Naive thymus-derived CD8-positive, alpha-beta T cell (primary cell): ENCODE data around the gene MYL3. TPM values are rescaled to one million over a fixed set of nuclear protein-coding genes. Genes with fewer than 3 reads are reported as not detected.

Experiments
- ATAC-seq, 2 donors: fragments of 150-1000 bp; cut with Tn5 transposase in 1 of 2; sonication (Bioruptor Pico), chemical (Tn5 transposase) in 1 of 2; 1 replicate in 1 of 2; 2 replicates in 1 of 2; pipeline ENCODE4 v1.10.0; 2021; ENCODE audit warnings: mild to moderate bottlenecking in 2 of 2, moderate library complexity in 2 of 2
- POLR2A ChIA-PET: fragments of 350-600 bp; sonication (Branson Sonifier 250); formaldehyde crosslinking; loops from one replicate; lab custom pipeline; 2021; ENCODE audit warnings: antibody characterized with exemption; lab: Charles Lee
- DNase-seq, 10 donors: peaks; one replicate each; pipeline versions ENCODE4 v3.0.0 to v3.0.0-alpha.2; 2020 to 2022
- H3K27ac Mint-ChIP-seq, 10 donors: one replicate each; pipeline ENCODE4 v1.8.0; 2020 to 2022; ENCODE audit warnings: mild to moderate bottlenecking in 10 of 10, mixed read lengths in 10 of 10, moderate library complexity in 4 of 10, inconsistent platforms in 1 of 10
- H3K27me3 Mint-ChIP-seq, 5 donors: one replicate each; pipeline ENCODE4 v1.8.0; 2021 to 2022; ENCODE audit warnings: mixed read lengths in 5 of 5
- H3K36me3 Mint-ChIP-seq, 3 donors: one replicate each; pipeline ENCODE4 v1.8.0; 2020 to 2022; ENCODE audit warnings: mixed read lengths in 3 of 3, mild to moderate bottlenecking in 2 of 3, inconsistent platforms in 1 of 3
- H3K4me1 Mint-ChIP-seq, 4 donors: one replicate each; pipeline ENCODE4 v1.8.0; 2021 to 2022; ENCODE audit warnings: mixed read lengths in 4 of 4
- H3K4me3 Mint-ChIP-seq, 10 donors: one replicate each; pipeline ENCODE4 v1.8.0; 2020 to 2022; ENCODE audit warnings: mild to moderate bottlenecking in 10 of 10, mixed read lengths in 10 of 10, moderate library complexity in 6 of 10, inconsistent platforms in 1 of 10
- H3K9me3 Mint-ChIP-seq, 9 donors: one replicate each; pipeline ENCODE4 v1.8.0; 2020 to 2022; ENCODE audit warnings: mixed read lengths in 9 of 9, mild to moderate bottlenecking in 3 of 9, inconsistent platforms in 1 of 9, moderate library complexity in 1 of 9
- polyA plus RNA-seq, 3 donors: library from polyadenylated mRNA; unstranded; fragments of 300-500 nt; fragmentation: Illumina TruSeq; gene quantifications; one replicate each; pipeline ENCODE4 v1.2.3, GENCODE V29; 2021
- total RNA-seq, 8 experiments: library from RNA in 2 of 8; stranded (reverse) in 2 of 8; gene quantifications; one replicate each; pipeline ENCODE4 v1.2.3 and lab custom pipeline; 2021 to 2026

MYL3 gene
- total and polyA plus RNA-seq, 5 experiments from 2014 or later, result not detected

DNA sequence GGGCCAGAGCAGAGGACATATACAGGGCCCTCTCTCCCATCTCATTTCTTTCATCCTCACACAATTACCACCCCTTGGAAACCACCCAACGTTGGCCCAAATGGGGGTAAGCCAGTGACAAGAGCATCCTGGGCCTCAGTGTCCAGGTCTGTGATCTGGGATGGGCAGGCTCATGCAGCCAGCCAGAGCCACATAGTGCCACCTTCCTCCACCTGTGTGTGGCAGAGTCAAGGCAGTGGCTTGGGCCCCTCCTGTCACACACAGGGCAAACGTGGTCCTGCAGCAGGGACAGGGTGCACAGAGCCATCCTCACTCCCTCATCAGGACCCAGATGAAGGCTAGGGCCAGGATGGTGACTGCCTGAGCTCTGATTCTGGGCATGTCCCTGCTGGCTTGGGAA is 2.3 kb upstream of the MYL3 start:
- Mint-ChIP-seq H3K36me3 (no peaks in the 10 kb centered on the region), H3K9me3 (no peaks in the 10 kb centered on the region), H3K27me3 (peaks cover under 1 to 10% (median 1%) of the 10 kb centered on the region in 5 donors), H3K4me1 (peaks cover 0 to 2% (median 0%) of the 10 kb centered on the region in 4 donors), H3K4me3 (no peak overlapping the region), H3K27ac (no peak overlapping the region)
- no peak for DNase-seq
- ATAC-seq, result no peak
- POLR2A ChIA-PET, result no interaction called here

DNA sequence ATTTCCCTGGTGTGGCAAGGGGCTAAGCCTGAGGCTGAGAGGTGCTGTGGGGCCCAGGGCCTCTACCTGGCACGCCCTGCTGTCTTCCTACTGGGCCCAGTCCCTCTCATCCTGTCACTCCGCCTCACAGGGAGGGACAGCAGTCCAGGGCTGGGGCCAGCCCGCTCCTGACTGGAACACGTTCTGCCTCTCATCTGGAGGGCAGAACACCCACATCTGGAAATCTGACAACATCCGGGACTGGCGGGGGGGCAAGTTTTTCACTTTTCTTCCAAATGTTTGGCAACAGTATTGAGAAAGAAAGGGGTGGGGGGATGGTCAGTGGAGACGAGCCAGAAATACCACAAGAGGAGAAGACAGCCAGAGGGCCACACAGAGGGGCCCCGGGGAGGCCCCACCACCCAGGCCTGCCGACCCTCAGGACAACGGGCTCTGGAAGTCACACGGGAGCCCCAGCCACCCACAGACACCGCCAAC is 1.8 kb upstream of the MYL3 start:
- Mint-ChIP-seq H3K4me3 (no peak overlapping the region), H3K4me1 (peaks cover 0 to 2% (median 0%) of the 10 kb centered on the region in 4 donors), H3K9me3 (no peaks in the 10 kb centered on the region), H3K27ac (no peak overlapping the region), H3K27me3 (peaks cover 0 to 10% (median 1%) of the 10 kb centered on the region in 5 donors), H3K36me3 (no peaks in the 10 kb centered on the region)
- POLR2A ChIA-PET, result no interaction called here
- no peak for ATAC-seq
- peak in 1 of 10 donors; percentile 38 for DNase-seq

DNA sequence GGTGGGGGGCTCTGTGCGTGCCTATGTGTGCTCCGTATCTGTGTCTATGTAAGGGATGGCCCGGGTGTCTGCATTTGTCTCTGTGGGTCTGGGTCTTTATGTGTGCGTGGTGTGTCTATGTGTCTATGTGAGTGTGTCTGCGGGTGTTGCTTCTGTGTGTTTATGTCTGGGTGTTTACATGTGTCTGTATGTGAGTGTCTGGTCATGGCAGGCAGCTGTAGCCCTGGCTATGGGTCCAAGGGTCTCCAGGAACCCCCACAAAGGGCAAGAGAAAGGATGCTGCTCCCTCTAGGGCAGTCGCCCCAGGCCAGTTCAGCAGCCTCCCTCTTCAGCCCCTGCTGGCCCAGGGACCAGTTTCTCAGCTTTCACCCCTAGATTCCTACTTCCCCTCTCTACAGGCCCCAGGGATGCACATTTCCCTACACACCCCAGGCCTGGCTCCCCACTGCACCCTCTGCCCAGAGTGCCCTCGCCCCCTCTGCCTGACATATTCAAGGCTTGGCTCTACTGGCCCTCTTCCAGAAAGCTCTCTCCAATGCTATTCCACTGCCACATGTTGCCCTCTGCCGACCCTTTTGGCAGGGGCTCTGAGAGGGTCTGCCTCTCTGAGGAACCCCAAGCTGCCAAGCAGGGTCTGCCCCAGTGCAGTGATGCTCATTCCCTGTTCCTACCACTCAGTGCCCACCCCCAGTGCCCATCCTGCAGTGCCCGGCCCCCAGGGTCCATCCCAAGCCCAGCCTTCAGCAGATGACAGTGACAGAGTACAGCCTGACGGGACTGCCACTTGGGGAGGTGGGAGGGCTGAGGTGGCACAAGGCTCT is 1.0 kb upstream of the MYL3 start:
- ATAC-seq (no peak), DNase-seq (peak in 1 of 10 donors; percentile 49)
- H3K9me3 Mint-ChIP-seq, result no peaks in the 10 kb centered on the region
- H3K4me1 Mint-ChIP-seq, result peaks cover 0 to 2% (median 0%) of the 10 kb centered on the region in 4 donors
- no peak overlapping the region for H3K27ac Mint-ChIP-seq
- no peak overlapping the region for H3K4me3 Mint-ChIP-seq
- H3K27me3 Mint-ChIP-seq, result peaks cover 0 to 3% (median 1%) of the 10 kb centered on the region in 5 donors
- H3K36me3 Mint-ChIP-seq, result no peaks in the 10 kb centered on the region
- POLR2A ChIA-PET, result no interaction called here

DNA sequence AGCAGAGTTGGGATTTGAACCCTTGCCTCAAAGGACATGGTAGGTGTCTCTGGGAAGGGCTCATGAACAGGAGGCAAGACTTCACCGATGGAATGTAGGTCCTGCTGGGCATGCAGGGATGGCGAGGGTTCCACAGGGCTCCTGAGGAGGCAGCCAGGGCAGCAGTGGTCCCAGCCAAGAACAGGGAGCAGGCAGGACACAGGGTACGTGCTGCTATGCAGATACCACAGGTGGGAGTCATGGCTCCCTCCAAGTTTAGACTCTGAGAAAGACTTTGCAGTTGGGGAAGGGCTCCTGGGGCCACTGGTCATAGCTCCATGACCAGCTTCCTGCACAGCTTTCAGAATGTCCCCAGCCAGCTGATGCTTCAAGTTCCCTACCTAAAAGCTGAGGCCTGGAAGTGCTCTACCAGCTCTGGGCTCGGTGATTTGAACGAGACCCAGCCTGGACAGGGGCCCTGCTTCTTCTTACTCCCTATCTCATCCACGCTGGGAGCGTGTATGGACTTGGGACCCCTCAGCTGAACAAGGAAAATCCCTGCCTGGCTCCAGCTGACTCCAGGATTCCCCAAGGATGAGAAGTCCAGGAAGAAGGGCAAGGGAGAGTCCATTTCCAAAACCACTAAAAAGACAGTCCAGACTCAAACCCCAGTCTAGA is 747 bp downstream of the MYL3 start:
- Mint-ChIP-seq H3K4me3 (no peak overlapping the region), H3K27me3 (peaks cover 0 to 10% (median 5%) of the 10 kb centered on the region in 5 donors), H3K9me3 (no peaks in the 10 kb centered on the region), H3K27ac (no peak overlapping the region), H3K4me1 (peaks cover 0 to 2% (median 0%) of the 10 kb centered on the region in 4 donors), H3K36me3 (no peaks in the 10 kb centered on the region)
- no peak for ATAC-seq
- POLR2A ChIA-PET, result no interaction called here
- DNase-seq, result peak in 1 of 10 donors; percentile 41

DNA sequence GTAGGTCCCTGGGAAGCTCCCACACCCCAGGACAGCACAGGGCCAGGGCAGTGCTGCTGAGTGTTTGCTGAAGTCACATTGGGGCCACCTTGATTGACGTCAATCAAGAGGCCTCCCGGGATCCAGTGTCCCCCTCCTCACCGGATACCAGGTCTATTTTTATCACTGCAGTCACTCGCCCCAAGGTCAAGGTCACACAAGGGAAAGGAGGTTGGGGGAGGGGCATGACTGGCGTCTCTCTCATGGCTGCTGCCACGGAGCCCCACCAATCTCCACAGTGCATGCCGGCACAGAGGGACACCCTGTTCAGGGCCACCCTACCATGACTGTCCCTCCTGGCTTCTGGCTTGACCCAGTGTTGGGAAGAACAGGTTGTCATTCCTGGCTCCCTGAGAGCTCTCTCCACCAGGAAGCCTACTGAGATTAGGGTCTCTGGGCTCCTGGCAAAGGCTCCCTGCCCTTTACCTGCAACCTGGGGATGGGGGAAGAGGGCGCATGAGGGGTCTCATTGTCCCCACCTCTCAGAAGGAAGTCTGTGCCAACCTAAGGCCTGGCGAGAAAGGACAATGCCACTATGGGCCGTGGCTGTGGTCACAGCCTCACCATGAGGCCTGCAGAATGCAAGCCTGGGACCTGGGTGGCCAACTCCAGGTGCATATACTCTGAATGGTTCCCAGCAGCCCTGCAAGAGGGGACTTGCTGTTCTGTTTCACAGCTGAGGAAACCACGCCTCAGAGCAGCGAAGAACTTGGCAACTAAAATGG is 1.5 kb downstream of the MYL3 start:
- Mint-ChIP-seq H3K4me3 (no peak overlapping the region), H3K27ac (no peak overlapping the region), H3K36me3 (no peaks in the 10 kb centered on the region), H3K27me3 (peaks cover 0 to 14% (median 5%) of the 10 kb centered on the region in 5 donors), H3K9me3 (no peaks in the 10 kb centered on the region), H3K4me1 (peaks cover 0 to 1% (median 0%) of the 10 kb centered on the region in 4 donors)
- POLR2A ChIA-PET, result no interaction called here
- peak in 1 of 10 donors; percentile 37 for DNase-seq
- no peak for ATAC-seq

DNA sequence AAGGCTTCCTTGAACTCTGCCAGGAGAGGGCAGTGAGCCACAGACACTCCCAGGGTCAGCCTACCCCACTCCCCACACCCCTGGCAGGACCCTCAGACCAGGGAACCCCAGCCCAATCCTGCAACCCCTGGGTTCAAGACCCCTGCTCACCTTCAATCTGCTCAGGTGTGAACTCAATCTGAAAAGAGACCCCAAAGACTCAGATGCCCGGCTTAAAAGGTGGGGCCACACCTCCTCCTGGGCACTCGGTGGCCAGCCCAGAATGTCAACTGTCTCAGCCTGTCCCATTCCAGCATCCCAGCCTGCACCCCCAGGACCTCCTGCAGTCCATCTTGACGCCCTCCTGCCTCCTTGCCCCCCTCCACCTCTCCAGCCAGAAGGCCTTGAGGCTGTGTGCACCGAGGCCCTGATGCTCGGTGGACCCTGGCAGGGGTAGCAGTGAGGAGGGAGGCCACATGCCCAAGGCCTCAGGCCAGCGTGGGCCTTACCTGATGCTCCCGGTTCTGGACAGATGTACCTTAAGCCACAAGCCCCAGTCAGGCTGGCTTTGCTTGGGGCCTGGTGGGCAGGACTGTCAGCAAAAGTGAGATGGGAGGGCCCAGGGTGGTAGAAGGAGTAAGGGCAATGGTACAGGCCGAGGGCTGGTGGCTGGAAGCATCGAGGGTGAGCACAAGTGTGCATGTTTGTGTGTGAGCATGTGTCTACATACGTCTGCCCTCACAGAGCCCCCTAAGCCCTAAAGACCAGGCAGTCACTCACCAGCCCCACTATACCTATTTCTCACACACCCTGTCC is 2.2 kb downstream of the MYL3 start:
- DNase-seq (peak in 1 of 10 donors; percentile 52), ATAC-seq (no peak)
- POLR2A ChIA-PET, result no interaction called here
- H3K4me1 Mint-ChIP-seq, result no peaks in the 10 kb centered on the region
- no peak overlapping the region for H3K4me3 Mint-ChIP-seq
- no peaks in the 10 kb centered on the region for H3K36me3 Mint-ChIP-seq
- H3K9me3 Mint-ChIP-seq, result no peaks in the 10 kb centered on the region
- H3K27ac Mint-ChIP-seq, result no peak overlapping the region
- peaks cover 0 to 22% (median 10%) of the 10 kb centered on the region in 5 donors for H3K27me3 Mint-ChIP-seq

DNA sequence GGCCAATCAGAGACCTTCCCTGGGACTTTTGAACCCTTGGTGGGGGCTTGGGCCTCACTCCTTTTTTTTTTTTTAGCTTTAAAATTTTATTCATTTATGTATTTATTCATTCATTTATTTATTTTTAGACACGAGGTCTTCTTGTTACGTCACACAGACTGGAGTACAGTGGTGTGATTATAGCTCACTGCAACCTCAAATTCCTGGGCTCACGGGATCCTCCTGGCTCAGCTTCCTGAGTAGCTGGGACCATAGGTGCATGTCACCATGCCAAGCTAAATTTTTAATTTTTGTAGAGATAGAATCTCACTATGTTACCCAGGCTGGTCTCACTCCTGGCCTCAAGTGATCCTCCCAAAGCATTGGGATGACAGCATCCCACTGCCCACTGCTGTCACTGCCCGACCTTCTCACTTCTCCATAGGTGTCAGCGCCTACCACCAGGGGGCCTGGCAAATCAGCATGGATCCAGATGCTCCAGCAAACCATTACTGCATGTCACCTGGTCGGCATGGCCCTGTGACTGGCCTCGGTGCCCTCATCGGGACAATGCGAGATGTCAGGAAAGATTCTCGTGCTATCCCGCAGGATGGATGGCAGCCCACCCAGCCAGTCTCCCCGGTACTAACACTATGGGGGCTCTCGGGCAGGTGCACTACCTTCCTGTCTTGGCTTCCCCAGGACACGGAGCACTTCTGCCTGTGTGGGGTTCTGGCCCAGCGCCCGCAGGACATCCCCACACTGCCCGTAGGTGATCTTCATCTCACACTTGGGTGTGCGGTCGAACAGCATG is 3.0 kb downstream of the MYL3 start:
- POLR2A ChIA-PET, result interaction anchor here (1.1 kb wide), 1 partner anchor 10 kb away, joined by 4 read pairs; no protein-coding TSS in a partner anchor

DNA sequence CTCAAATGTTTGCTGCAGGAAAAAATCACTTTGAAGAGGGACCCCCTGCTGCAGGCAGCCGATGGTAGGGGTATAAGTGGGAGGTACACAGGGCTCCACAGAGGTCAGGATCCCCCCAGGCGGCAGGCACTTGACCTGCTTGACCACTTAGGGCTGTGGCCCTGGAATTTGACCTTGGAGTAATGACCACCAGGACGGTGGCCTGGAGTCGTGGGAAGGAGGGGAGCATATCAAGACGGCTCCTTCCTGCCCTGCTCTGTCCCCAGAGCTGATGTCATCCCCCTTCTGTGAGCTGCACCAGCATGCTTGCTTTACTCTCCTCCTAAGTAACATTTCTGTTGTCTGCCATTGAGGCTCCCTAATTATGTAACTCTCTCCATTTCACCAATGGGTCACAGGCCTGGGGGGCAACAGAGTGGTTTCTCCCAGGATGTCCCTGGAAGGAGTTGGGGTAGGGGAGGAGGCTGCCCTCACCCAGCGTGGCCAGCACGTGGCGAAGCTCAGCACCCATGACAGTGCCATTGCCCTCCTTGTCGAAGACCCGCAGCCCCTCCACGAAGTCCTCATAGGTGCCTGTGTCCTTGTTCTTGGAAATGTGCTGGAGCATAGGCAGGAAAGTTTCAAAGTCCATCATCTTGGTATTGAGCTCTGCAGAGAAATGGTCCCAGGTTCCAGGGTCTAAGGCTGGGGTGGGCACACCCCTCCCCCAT is 4.1 kb downstream of the MYL3 start:
- POLR2A ChIA-PET, result interaction anchor here (1.1 kb wide), 1 partner anchor 11 kb away, joined by 4 read pairs; no protein-coding TSS in a partner anchor
- Mint-ChIP-seq H3K36me3 (no peaks in the 10 kb centered on the region), H3K9me3 (no peaks in the 10 kb centered on the region), H3K4me1 (peaks cover 0 to 1% (median 0%) of the 10 kb centered on the region in 4 donors), H3K27me3 (peaks cover 0 to 22% (median 10%) of the 10 kb centered on the region in 5 donors), H3K27ac (peak overlapping the region in 1 of 10 donors; percentile 34), H3K4me3 (no peak overlapping the region)
- DNase-seq (peak in 1 of 10 donors; percentile 22), ATAC-seq (no peak)

More for the DNA sequence above, 3.0 kb downstream of the MYL3 start:
- H3K27me3 Mint-ChIP-seq, result peaks cover 0 to 22% (median 10%) of the 10 kb centered on the region in 5 donors
- H3K9me3 Mint-ChIP-seq, result no peaks in the 10 kb centered on the region
- H3K27ac Mint-ChIP-seq, result no peak overlapping the region
- no peaks in the 10 kb centered on the region for H3K36me3 Mint-ChIP-seq
- no peaks in the 10 kb centered on the region for H3K4me1 Mint-ChIP-seq
- H3K4me3 Mint-ChIP-seq, result no peak overlapping the region
- ATAC-seq (no peak), DNase-seq (peak in 1 of 10 donors; percentile 61)

DNA sequence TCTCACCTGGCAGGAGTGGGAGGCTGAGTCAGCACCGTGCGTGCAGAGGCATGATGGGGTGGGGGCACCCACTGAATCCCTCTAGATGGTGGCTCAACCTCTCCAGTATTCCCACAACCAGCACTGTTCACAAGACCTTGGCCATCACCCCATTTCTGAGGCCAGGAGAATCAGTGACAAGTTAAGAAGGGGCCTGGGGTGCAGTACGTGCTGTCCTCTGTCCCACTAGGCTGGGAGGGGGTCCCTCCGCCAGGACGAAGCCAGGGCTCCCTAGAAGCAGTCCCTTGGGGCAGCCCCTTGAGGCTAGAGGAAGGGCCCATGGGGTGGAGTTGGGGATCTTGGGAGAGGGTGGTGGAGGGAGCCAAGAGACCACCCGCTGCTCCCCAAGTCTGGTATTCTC is 4.8 kb downstream of the MYL3 start:
- no peak for ATAC-seq
- peaks cover 0 to 1% (median 0%) of the 10 kb centered on the region in 4 donors for H3K4me1 Mint-ChIP-seq
- H3K27me3 Mint-ChIP-seq, result peaks cover 0 to 22% (median 10%) of the 10 kb centered on the region in 5 donors
- no peak overlapping the region for H3K27ac Mint-ChIP-seq
- no peaks in the 10 kb centered on the region for H3K9me3 Mint-ChIP-seq
- POLR2A ChIA-PET, result no interaction called here
- no peak overlapping the region for H3K4me3 Mint-ChIP-seq
- H3K36me3 Mint-ChIP-seq, result no peaks in the 10 kb centered on the region
- peak in 1 of 10 donors; percentile 41 for DNase-seq

DNA sequence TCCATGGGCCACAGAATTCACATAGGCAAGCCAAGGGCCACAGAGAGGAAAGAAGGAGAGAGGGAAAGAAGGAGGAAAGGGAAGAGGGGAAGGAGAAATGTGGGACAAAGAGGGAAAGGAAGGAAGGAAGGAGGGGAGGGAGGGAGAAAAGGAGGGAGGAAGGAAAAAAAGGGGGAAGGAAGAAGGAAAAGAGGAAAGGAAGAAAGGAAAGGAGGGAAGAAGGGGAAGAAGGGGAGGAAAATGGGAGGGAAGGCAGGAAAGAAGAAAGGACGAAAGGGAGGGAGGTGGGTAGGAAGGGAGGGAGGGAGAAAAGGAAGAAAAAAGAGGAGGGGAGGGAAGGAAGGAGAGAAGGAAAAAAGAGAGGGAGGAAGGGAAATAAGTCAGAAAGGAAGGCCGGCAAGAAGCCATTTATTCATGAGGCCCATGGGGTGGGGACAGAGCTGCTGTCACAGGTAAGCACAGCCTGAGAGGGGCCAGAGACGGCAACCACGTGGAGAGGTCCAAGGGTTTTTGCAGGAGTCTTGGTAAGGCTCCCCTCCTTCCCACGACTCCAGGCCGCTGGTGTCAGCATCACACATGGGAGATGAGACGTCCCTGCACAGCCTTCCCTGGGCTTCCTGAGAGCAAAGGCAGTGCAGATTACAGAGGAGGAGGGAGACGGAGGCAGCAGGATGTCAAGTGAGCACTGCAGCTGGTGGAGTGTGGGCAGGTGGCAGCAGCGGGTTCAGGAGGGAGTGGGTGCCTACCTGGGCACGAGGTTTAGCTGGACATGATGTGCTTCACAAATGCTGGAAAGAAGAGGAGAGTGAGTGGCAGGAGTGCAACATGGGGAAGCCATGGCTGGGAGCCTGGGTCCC is 5.5 kb downstream of the MYL3 start:
- no peak for ATAC-seq
- H3K36me3 Mint-ChIP-seq, result no peaks in the 10 kb centered on the region
- no peaks in the 10 kb centered on the region for H3K9me3 Mint-ChIP-seq
- H3K27ac Mint-ChIP-seq, result peak overlapping the region in 1 of 10 donors; percentile 82
- DNase-seq, result peak in 1 of 10 donors; percentile 45
- H3K4me1 Mint-ChIP-seq, result peaks cover 0 to 1% (median 0%) of the 10 kb centered on the region in 4 donors
- H3K27me3 Mint-ChIP-seq, result peaks cover 0 to 22% (median 10%) of the 10 kb centered on the region in 5 donors
- POLR2A ChIA-PET, result no interaction called here
- H3K4me3 Mint-ChIP-seq, result no peak overlapping the region
